Activated CD4-positive, alpha-beta T cell treated with anti-CD3 and anti-CD28 coated beads, Interleukin-2, amount 10 ng/mL, durations not matched to agents 7 days and 5 days (primary cell): ENCODE results near the gene HACE1. TPM values are rescaled to one million over a fixed set of nuclear protein-coding genes. Genes with fewer than 3 reads are reported as not detected.
"Not testable (repeated sequence)": the region's sequence is repeated elsewhere in the genome, so short reads cannot be mapped to it uniquely, and the experiment has no call there.

Experiments used
- CTCF ChIA-PET: fragments of 350-600 bp; sonication (Branson Sonifier 250); formaldehyde crosslinking; loops from one replicate; lab custom pipeline; 2021; ENCODE audit warnings: antibody characterized with exemption; lab: Charles Lee
- POLR2A ChIA-PET: fragments of 350-600 bp; sonication (Branson Sonifier 250); formaldehyde crosslinking; loops from one replicate; lab custom pipeline; 2021; ENCODE audit warnings: antibody characterized with exemption; lab: Charles Lee
- DNase-seq: peaks from one replicate; pipeline ENCODE4 v3.0.0-alpha.2; 2020
- H3K27ac Mint-ChIP-seq: one replicate; pipeline ENCODE4 v1.8.0; 2021; ENCODE audit warnings: mild to moderate bottlenecking, moderate library complexity, mixed read lengths
- H3K27me3 Mint-ChIP-seq: one replicate; pipeline ENCODE4 v1.8.0; 2021; ENCODE audit warnings: mixed read lengths
- H3K36me3 Mint-ChIP-seq: one replicate; pipeline ENCODE4 v1.8.0; 2021; ENCODE audit warnings: low read depth, mixed read lengths
- H3K4me1 Mint-ChIP-seq: one replicate; pipeline ENCODE4 v1.8.0; 2021; ENCODE audit warnings: mixed read lengths
- H3K4me3 Mint-ChIP-seq: one replicate; pipeline ENCODE4 v1.8.0; 2021; ENCODE audit warnings: mild to moderate bottlenecking, moderate library complexity, mixed read lengths
- H3K9me3 Mint-ChIP-seq: one replicate; pipeline ENCODE4 v1.8.0; 2021; ENCODE audit warnings: mixed read lengths
- total RNA-seq, 2 experiments: library from RNA; stranded (reverse); gene quantifications; one replicate each; pipeline ENCODE4 v1.2.3, GENCODE V29; 2021

The HACE1 gene
- total RNA-seq, 2 experiments from 2014 or later = 11.9 to 13.1 TPM

GRCh38 chr6:104860221-104860620 is 502 bp upstream of the HACE1 start:
- H3K36me3 Mint-ChIP-seq = peaks cover 2% of the 10 kb centered on the region
- peak overlapping the region; percentile 91 for H3K4me3 Mint-ChIP-seq
- ChIA-PET POLR2A (no interaction called here), CTCF (interaction anchor here (0.9 to 1.0 kb wide), 2 partner anchors 14 to 27 kb away, joined by 3 read pairs; no protein-coding TSS in a partner anchor)
- H3K4me1 Mint-ChIP-seq = peaks cover 36% of the 10 kb centered on the region
- peak overlapping the region; percentile 52 for H3K27ac Mint-ChIP-seq
- no peaks in the 10 kb centered on the region for H3K9me3 Mint-ChIP-seq
- DNase-seq = no peak
- H3K27me3 Mint-ChIP-seq = peaks cover 1% of the 10 kb centered on the region

GRCh38 chr6:104858642-104859041 is 1.1 kb downstream of the HACE1 start:
- Mint-ChIP-seq H3K4me3 (peak overlapping the region; percentile 91), H3K9me3 (no peaks in the 10 kb centered on the region), H3K27me3 (no peaks in the 10 kb centered on the region), H3K27ac (peak overlapping the region; percentile 90), H3K4me1 (peaks cover 38% of the 10 kb centered on the region), H3K36me3 (peaks cover 2% of the 10 kb centered on the region)
- ChIA-PET CTCF (no interaction called here), POLR2A (no interaction called here)
- no peak for DNase-seq

- CTCF ChIA-PET = no interaction called here
- no peak overlapping the region for H3K4me3 Mint-ChIP-seq
- no peaks in the 10 kb centered on the region for H3K9me3 Mint-ChIP-seq
- DNase-seq = no peak
- POLR2A ChIA-PET = no interaction called here
- no peaks in the 10 kb centered on the region for H3K27me3 Mint-ChIP-seq
- H3K36me3 Mint-ChIP-seq = peaks cover 8% of the 10 kb centered on the region
- H3K27ac Mint-ChIP-seq = no peak overlapping the region
- H3K4me1 Mint-ChIP-seq = peaks cover 26% of the 10 kb centered on the region
These were observed 4.2 kb downstream of the HACE1 start for GRCh38 chr6:104855507-104855906.

GRCh38 chr6:104847721-104848120 is 12.0 kb downstream of the HACE1 start:
- H3K27me3 Mint-ChIP-seq, H3K4me1 Mint-ChIP-seq, H3K27ac Mint-ChIP-seq, POLR2A ChIA-PET, DNase-seq, H3K9me3 Mint-ChIP-seq, H3K4me3 Mint-ChIP-seq: not testable (repeated sequence)
- CTCF ChIA-PET = interaction anchor here (0.6 kb wide), 1 partner anchor 45 kb away, joined by 4 read pairs; no protein-coding TSS in a partner anchor
- peaks cover 22% of the 10 kb centered on the region for H3K36me3 Mint-ChIP-seq

GRCh38 chr6:104843229-104843628 is 16.5 kb downstream of the HACE1 start:
- H3K36me3 Mint-ChIP-seq = peaks cover 20% of the 10 kb centered on the region

GRCh38 chr6:104837158-104837557 is 22.6 kb downstream of the HACE1 start:
- POLR2A ChIA-PET = no interaction called here
- no peaks in the 10 kb centered on the region for H3K4me1 Mint-ChIP-seq
- no peak overlapping the region for H3K27ac Mint-ChIP-seq
- peaks cover 17% of the 10 kb centered on the region for H3K36me3 Mint-ChIP-seq
- no peak overlapping the region for H3K4me3 Mint-ChIP-seq
- CTCF ChIA-PET = no interaction called here
- DNase-seq = no peak
- no peaks in the 10 kb centered on the region for H3K9me3 Mint-ChIP-seq
- no peaks in the 10 kb centered on the region for H3K27me3 Mint-ChIP-seq

More at GRCh38 chr6:104843229-104843628, 16.5 kb downstream of the HACE1 start:
- POLR2A ChIA-PET = no interaction called here
- CTCF ChIA-PET = no interaction called here
- H3K27me3 Mint-ChIP-seq = no peaks in the 10 kb centered on the region
- no peak overlapping the region for H3K27ac Mint-ChIP-seq
- H3K9me3 Mint-ChIP-seq = no peaks in the 10 kb centered on the region
- no peak for DNase-seq
- H3K4me1 Mint-ChIP-seq = no peaks in the 10 kb centered on the region
- H3K4me3 Mint-ChIP-seq = no peak overlapping the region

GRCh38 chr6:104836479-104837020 is 23.2 kb downstream of the HACE1 start:
- H3K4me3 Mint-ChIP-seq, H3K4me1 Mint-ChIP-seq, H3K27ac Mint-ChIP-seq, DNase-seq, POLR2A ChIA-PET, CTCF ChIA-PET, H3K27me3 Mint-ChIP-seq, H3K9me3 Mint-ChIP-seq: not testable (repeated sequence)
- H3K36me3 Mint-ChIP-seq = peaks cover 19% of the 10 kb centered on the region

- ChIA-PET CTCF (no interaction called here), POLR2A (no interaction called here)
- Mint-ChIP-seq H3K4me1 (no peaks in the 10 kb centered on the region), H3K9me3 (no peaks in the 10 kb centered on the region), H3K27ac (no peak overlapping the region), H3K36me3 (peaks cover 22% of the 10 kb centered on the region), H3K4me3 (no peak overlapping the region), H3K27me3 (no peaks in the 10 kb centered on the region)
- no peak for DNase-seq
These were observed 23.9 kb downstream of the HACE1 start for GRCh38 chr6:104835782-104836181.

GRCh38 chr6:104829183-104829958 is 30.3 kb downstream of the HACE1 start:
- Mint-ChIP-seq H3K4me1 (peaks cover 4% of the 10 kb centered on the region), H3K9me3 (no peaks in the 10 kb centered on the region), H3K4me3 (no peak overlapping the region), H3K27ac (no peak overlapping the region), H3K27me3 (no peaks in the 10 kb centered on the region), H3K36me3 (peaks cover 13% of the 10 kb centered on the region)
- DNase-seq = no peak
- ChIA-PET CTCF (no interaction called here), POLR2A (no interaction called here)

GRCh38 chr6:104828478-104828877 is 31.2 kb downstream of the HACE1 start:
- Mint-ChIP-seq H3K36me3 (peaks cover 13% of the 10 kb centered on the region), H3K4me3 (no peak overlapping the region), H3K4me1 (peaks cover 4% of the 10 kb centered on the region), H3K9me3 (no peaks in the 10 kb centered on the region), H3K27ac (no peak overlapping the region), H3K27me3 (no peaks in the 10 kb centered on the region)
- ChIA-PET POLR2A (no interaction called here), CTCF (no interaction called here)
- no peak for DNase-seq

GRCh38 chr6:104820820-104821219 is 38.9 kb downstream of the HACE1 start:
- peaks cover 22% of the 10 kb centered on the region for H3K36me3 Mint-ChIP-seq
- DNase-seq, H3K4me3 Mint-ChIP-seq, H3K27me3 Mint-ChIP-seq, H3K4me1 Mint-ChIP-seq, POLR2A ChIA-PET, CTCF ChIA-PET, H3K9me3 Mint-ChIP-seq, H3K27ac Mint-ChIP-seq: not testable (repeated sequence)

- H3K27ac Mint-ChIP-seq = no peak overlapping the region
- no peak for DNase-seq
- CTCF ChIA-PET = interaction anchor here (0.6 kb wide), 1 partner anchor 14 kb away, joined by 4 read pairs; no protein-coding TSS in a partner anchor
- no peak overlapping the region for H3K4me3 Mint-ChIP-seq
- peaks cover 13% of the 10 kb centered on the region for H3K9me3 Mint-ChIP-seq
- POLR2A ChIA-PET = no interaction called here
- H3K36me3 Mint-ChIP-seq = peaks cover 29% of the 10 kb centered on the region
- no peaks in the 10 kb centered on the region for H3K4me1 Mint-ChIP-seq
- H3K27me3 Mint-ChIP-seq = no peaks in the 10 kb centered on the region
These were observed 43.6 kb downstream of the HACE1 start for GRCh38 chr6:104816125-104816524.

- CTCF ChIA-PET = no interaction called here
- peaks cover 25% of the 10 kb centered on the region for H3K36me3 Mint-ChIP-seq
- no peaks in the 10 kb centered on the region for H3K27me3 Mint-ChIP-seq
- no peak overlapping the region for H3K27ac Mint-ChIP-seq
- no peak for DNase-seq
- no peak overlapping the region for H3K4me3 Mint-ChIP-seq
- peaks cover 10% of the 10 kb centered on the region for H3K9me3 Mint-ChIP-seq
- POLR2A ChIA-PET = no interaction called here
- H3K4me1 Mint-ChIP-seq = no peaks in the 10 kb centered on the region
These were observed 45.0 kb downstream of the HACE1 start for GRCh38 chr6:104814743-104815142.
